Prostate gland (tissue), 2 donors: ENCODE results near the gene MPZL1.

Experiments
- POLR2AphosphoS5 ChIP-seq: sonication (generic); formaldehyde crosslinking; IDR thresholded peaks from one replicate; pipeline ENCODE4 v1.6.1; 2017; ENCODE audit warnings: antibody characterized with exemption
- TF ChIP-seq, protein P1 (sequence below), 4 experiments: fragments of 200-600 bp in 2 of 4; fragments of 450-650 bp in 2 of 4; sonication (generic) in 2 of 4; IDR thresholded peaks; 1 replicate in 3 of 4; 2 replicates in 1 of 4; pipeline ENCODE4 v1.5.1; 2016 to 2019; ENCODE audit warnings: antibody characterized with exemption in 4 of 4, mild to moderate bottlenecking in 2 of 4, moderate library complexity in 2 of 4

DNA sequence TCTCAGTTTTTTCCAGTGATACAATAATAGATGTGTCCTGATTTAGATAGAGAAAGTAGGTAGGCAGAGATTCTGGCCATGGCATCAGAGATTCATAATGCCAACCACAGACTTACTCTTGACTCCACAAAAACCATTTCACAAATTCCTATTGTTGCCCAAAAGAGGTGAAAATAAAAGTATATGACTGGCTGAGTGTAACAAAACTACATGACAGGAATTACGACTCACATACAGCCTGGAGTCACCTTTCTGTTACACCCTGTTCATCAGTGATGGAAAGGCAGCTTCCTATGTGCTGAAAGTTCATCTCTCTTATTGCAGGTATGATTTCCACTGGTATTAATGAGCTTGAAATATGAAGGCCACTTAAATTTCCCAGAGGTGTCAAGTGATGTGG, 72.3 kb downstream of the MPZL1 start:
- TF ChIP-seq POLR2AphosphoS5 = no peak
- TF ChIP-seq, protein P1, sequence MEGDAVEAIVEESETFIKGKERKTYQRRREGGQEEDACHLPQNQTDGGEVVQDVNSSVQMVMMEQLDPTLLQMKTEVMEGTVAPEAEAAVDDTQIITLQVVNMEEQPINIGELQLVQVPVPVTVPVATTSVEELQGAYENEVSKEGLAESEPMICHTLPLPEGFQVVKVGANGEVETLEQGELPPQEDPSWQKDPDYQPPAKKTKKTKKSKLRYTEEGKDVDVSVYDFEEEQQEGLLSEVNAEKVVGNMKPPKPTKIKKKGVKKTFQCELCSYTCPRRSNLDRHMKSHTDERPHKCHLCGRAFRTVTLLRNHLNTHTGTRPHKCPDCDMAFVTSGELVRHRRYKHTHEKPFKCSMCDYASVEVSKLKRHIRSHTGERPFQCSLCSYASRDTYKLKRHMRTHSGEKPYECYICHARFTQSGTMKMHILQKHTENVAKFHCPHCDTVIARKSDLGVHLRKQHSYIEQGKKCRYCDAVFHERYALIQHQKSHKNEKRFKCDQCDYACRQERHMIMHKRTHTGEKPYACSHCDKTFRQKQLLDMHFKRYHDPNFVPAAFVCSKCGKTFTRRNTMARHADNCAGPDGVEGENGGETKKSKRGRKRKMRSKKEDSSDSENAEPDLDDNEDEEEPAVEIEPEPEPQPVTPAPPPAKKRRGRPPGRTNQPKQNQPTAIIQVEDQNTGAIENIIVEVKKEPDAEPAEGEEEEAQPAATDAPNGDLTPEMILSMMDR (IDR thresholded peaks at IDR 0.05) = no peak
